ENCODE data around the gene AKR1C1.
"Not testable (repeated sequence)": the region's sequence is repeated elsewhere in the genome, so short reads cannot be mapped to it uniquely, and the experiment has no call there.

The AKR1C1 gene

GRCh38 chr10:5019770-5020612 is 56.8 kb downstream of the AKR1C1 start:
- not testable (repeated sequence) for DNase-seq

GRCh38 chr10:5021624-5022290 is 58.5 kb downstream of the AKR1C1 start:
- not testable (repeated sequence) for DNase-seq

- no peak for DNase-seq
Observed at GRCh38 chr10:5023177-5023805, 60.1 kb downstream of the AKR1C1 start.

GRCh38 chr10:5025461-5025881 is 62.3 kb downstream of the AKR1C1 start:
- DNase-seq: not testable (repeated sequence)

GRCh38 chr10:5030989-5031388 is 67.8 kb downstream of the AKR1C1 start:
- no peak for DNase-seq

- DNase-seq: not testable (repeated sequence)
Observed at GRCh38 chr10:5031588-5031987, 68.4 kb downstream of the AKR1C1 start.

- not testable (repeated sequence) for DNase-seq
Observed at GRCh38 chr10:5032444-5032843, 69.2 kb downstream of the AKR1C1 start.

All from SW 1271 (cell line).